Erythroblast (primary cell): Measurements from ENCODE around the gene FAM170B.

ENCODE experiments used
- DNase-seq, 2 experiments: peaks; one replicate each; lab custom pipeline; 2025; lab: John Stamatoyannopoulos, UW
- GATA1 ChIP-seq: IDR thresholded peaks from 2 replicates; pipeline ENCODE4 v1.6.1; 2011; ENCODE audit warnings: low read depth, mild to moderate bottlenecking, control low read depth, low read length, moderate library complexity
- POLR2A ChIP-seq: IDR thresholded peaks from 2 replicates; pipeline ENCODE4 v1.6.1; 2011; ENCODE audit warnings: mild to moderate bottlenecking, low read length

Gene FAM170B

GRCh38 chr10:49152663-49153062 is 18.8 kb upstream of the FAM170B start:
- TF ChIP-seq GATA1 (no peak), POLR2A (no peak)
- DNase-seq, result no peak

GRCh38 chr10:49152037-49152436 is 18.2 kb upstream of the FAM170B start:
- TF ChIP-seq GATA1, result no peak
- TF ChIP-seq POLR2A, result no peak
- no peak for DNase-seq

GRCh38 chr10:49151481-49151880 is 17.7 kb upstream of the FAM170B start:
- no peak for DNase-seq
- TF ChIP-seq GATA1 (no peak), POLR2A (no peak)

- TF ChIP-seq POLR2A (no peak), GATA1 (no peak)
Measured at GRCh38 chr10:49151025-49151445, 17.2 kb upstream of the FAM170B start.

GRCh38 chr10:49150426-49150825 is 16.6 kb upstream of the FAM170B start:
- DNase-seq, result no peak
- TF ChIP-seq GATA1 (no peak), POLR2A (no peak)

More at GRCh38 chr10:49151025-49151445, 17.2 kb upstream of the FAM170B start:
- no peak for DNase-seq

- no peak for DNase-seq
- TF ChIP-seq GATA1 (no peak), POLR2A (no peak)
Measured at GRCh38 chr10:49149881-49150280, 16.1 kb upstream of the FAM170B start.

- DNase-seq, result no peak
- no peak for TF ChIP-seq POLR2A
- no peak for TF ChIP-seq GATA1
Measured at GRCh38 chr10:49144058-49144720, 10.4 kb upstream of the FAM170B start.

- no peak for DNase-seq
- TF ChIP-seq POLR2A (no peak), GATA1 (no peak)
Measured at GRCh38 chr10:49143249-49143648, 9.4 kb upstream of the FAM170B start.

GRCh38 chr10:49141541-49142332 is 7.9 kb upstream of the FAM170B start:
- TF ChIP-seq POLR2A (no peak), GATA1 (no peak)
- no peak for DNase-seq

- TF ChIP-seq POLR2A (no peak), GATA1 (no peak)
- no peak for DNase-seq
Measured at GRCh38 chr10:49140304-49141177, 6.7 kb upstream of the FAM170B start.

GRCh38 chr10:49139846-49140195 is 6.0 kb upstream of the FAM170B start:
- DNase-seq, result no peak
- no peak for TF ChIP-seq GATA1
- TF ChIP-seq POLR2A, result no peak

- no peak for TF ChIP-seq GATA1
- DNase-seq, result no peak
Measured at GRCh38 chr10:49139028-49139845, 5.4 kb upstream of the FAM170B start.

GRCh38 chr10:49138361-49138891 is 4.6 kb upstream of the FAM170B start:
- TF ChIP-seq GATA1, result no peak
- TF ChIP-seq POLR2A, result no peak
- DNase-seq, result no peak
